IMR-90 (cell line): ENCODE data around the gene USP17L29. TPM values are rescaled to one million over a fixed set of nuclear protein-coding genes. Genes with fewer than 3 reads are reported as not detected.
"Not testable (repeated sequence)": the region's sequence is repeated elsewhere in the genome, so short reads cannot be mapped to it uniquely, and the experiment has no call there.

Experiments used
- ATAC-seq: fragments of 200-7000 bp; cut with Tn5 transposase; 2 replicates; pipeline ENCODE4 v1.9.1; 2020; ENCODE audit warnings: low read depth, mild to moderate bottlenecking, moderate library complexity
- BruUV-seq: library from RNA; stranded (reverse); fragments of 400-500 nt; replicated peaks from 2 replicates; lab custom pipeline; 2021; lab: Mats Ljungman, UMichigan
- CTCF ChIA-PET: fragments of 300-600 bp; formaldehyde crosslinking; extraction: SDS; loops from one replicate; lab custom pipeline; 2021; ENCODE audit warnings: antibody characterized with exemption; lab: Yijun Ruan, JAX
- POLR2A ChIA-PET: fragments of 300-600 bp; sonication (Branson Sonifier 250); formaldehyde crosslinking; loops from one replicate; lab custom pipeline; 2022; ENCODE audit warnings: antibody characterized with exemption; ENCODE audit not compliant: unreplicated experiment; lab: Charles Lee
- DNase-seq: peaks from one replicate; pipeline ENCODE4 v3.0.0; 2013
- H2AFZ ChIP-seq: replicated peaks from 2 replicates; pipeline ENCODE3; 2013; ENCODE audit warnings: low read length, mild to moderate bottlenecking; ENCODE audit not compliant: poor library complexity
- H2AK5ac ChIP-seq: 2 replicates; pipeline ENCODE4 v1.6.1; 2013; ENCODE audit warnings: low read depth, low read length, inconsistent platforms
- H2AK9ac ChIP-seq: replicated peaks from 2 replicates; pipeline ENCODE3; 2013; ENCODE audit warnings: mild to moderate bottlenecking, low read depth, low read length, moderate library complexity; ENCODE audit not compliant: poor library complexity
- H2BK120ac ChIP-seq: 2 replicates; pipeline ENCODE4 v1.6.1; 2013; ENCODE audit warnings: low read depth, low read length, inconsistent platforms
- H2BK15ac ChIP-seq: 3 replicates; pipeline ENCODE4 v1.6.1; 2013; ENCODE audit warnings: low read depth, low read length, inconsistent platforms
- H2BK20ac ChIP-seq: 2 replicates; pipeline ENCODE4 v1.6.1; 2013; ENCODE audit warnings: low read depth, mild to moderate bottlenecking, inconsistent platforms, low read length, moderate library complexity
- H2BK5ac ChIP-seq: 2 replicates; pipeline ENCODE4 v1.6.1; 2013; ENCODE audit warnings: mild to moderate bottlenecking, low read depth, low read length, inconsistent platforms; ENCODE audit not compliant: poor library complexity, severe bottlenecking
- H3K14ac ChIP-seq: replicated peaks from 2 replicates; pipeline ENCODE4 v1.6.1; 2013; ENCODE audit warnings: low read depth, low read length, inconsistent platforms
- H3K18ac ChIP-seq: 2 replicates; pipeline ENCODE4 v1.6.1; 2013; ENCODE audit warnings: low read depth, low read length, control low read depth
- H3K23ac ChIP-seq: 2 replicates; pipeline ENCODE4 v1.6.1; 2013; ENCODE audit warnings: low read depth, low read length, inconsistent platforms
- H3K27ac ChIP-seq: 2 replicates; pipeline ENCODE4 v1.5.1; 2013; ENCODE audit warnings: mild to moderate bottlenecking, control low read depth, low read length; ENCODE audit not compliant: insufficient read depth
- H3K27me3 ChIP-seq: 2 replicates; pipeline ENCODE4 v1.6.1; 2013; ENCODE audit warnings: low read length; ENCODE audit not compliant: control insufficient read depth, insufficient read depth
- H3K36me3 ChIP-seq: 2 replicates; pipeline ENCODE4 v1.6.1; 2013; ENCODE audit warnings: low read length, mixed read lengths; ENCODE audit not compliant: control insufficient read depth, insufficient read depth
- H3K4ac ChIP-seq: 2 replicates; pipeline ENCODE4 v1.6.1; 2013; ENCODE audit warnings: low read depth, low read length, inconsistent platforms
- H3K4me1 ChIP-seq: 2 replicates; pipeline ENCODE4 v1.6.1; 2013; ENCODE audit warnings: low read length, mixed read lengths; ENCODE audit not compliant: control insufficient read depth, insufficient read depth
- H3K4me2 ChIP-seq: 2 replicates; pipeline ENCODE4 v1.6.1; 2013; ENCODE audit warnings: low read depth, mild to moderate bottlenecking, control low read depth, low read length, moderate library complexity
- H3K4me3 ChIP-seq: 2 replicates; pipeline ENCODE4 v1.5.1; 2013; ENCODE audit warnings: low read depth, mild to moderate bottlenecking, control low read depth, low read length, moderate library complexity; ENCODE audit not compliant: insufficient read depth
- H3K56ac ChIP-seq: 2 replicates; pipeline ENCODE4 v1.6.1; 2013; ENCODE audit warnings: low read length, inconsistent platforms; ENCODE audit not compliant: insufficient read depth; ENCODE audit errors: extremely low read depth
- H3K79me1 ChIP-seq, 2 experiments: 2 replicates each; pipeline ENCODE4 v1.6.1; 2013; ENCODE audit warnings: low read length in 2 of 2, inconsistent platforms in 1 of 2, low read depth in 1 of 2
- H3K9ac ChIP-seq: 2 replicates; pipeline ENCODE4 v1.6.1; 2013; ENCODE audit warnings: low read depth, low read length, control low read depth
- H3K9me1 ChIP-seq: 2 replicates; pipeline ENCODE4 v1.6.1; 2013; ENCODE audit warnings: low read length, inconsistent platforms; ENCODE audit not compliant: insufficient read depth
- H3K9me3 ChIP-seq: 2 replicates; pipeline ENCODE4 v1.6.1; 2013; ENCODE audit warnings: low read length; ENCODE audit not compliant: control insufficient read depth, insufficient read depth
- H4K20me1 ChIP-seq: 2 replicates; pipeline ENCODE4 v1.6.1; 2013; ENCODE audit warnings: low read length, inconsistent platforms; ENCODE audit not compliant: insufficient read depth
- H4K5ac ChIP-seq: 2 replicates; pipeline ENCODE4 v1.6.1; 2013; ENCODE audit warnings: mild to moderate bottlenecking, low read depth, low read length, control low read depth
- H4K8ac ChIP-seq, 2 experiments: 2 replicates each; pipeline ENCODE4 v1.6.1; 2013; ENCODE audit warnings: low read depth in 2 of 2, low read length in 2 of 2, control low read depth in 1 of 2, inconsistent platforms in 1 of 2
- H4K91ac ChIP-seq: 2 replicates; pipeline ENCODE4 v1.6.1; 2013; ENCODE audit warnings: low read depth, low read length, inconsistent platforms; ENCODE audit not compliant: insufficient read depth
- WGBS, 2 experiments: methylation state at CpG; one replicate each; pipeline versions ENCODE4 v1.1.5 to v1.1.7; 2013; ENCODE audit warnings: missing lambda C conversion rate in 2 of 2; ENCODE audit not compliant: insufficient read length in 1 of 2; ENCODE audit errors: extremely low coverage in 2 of 2; 5-methylcytosine and 5-hydroxymethylcytosine counted together
- dilution Hi-C: fragments of 300-500 bp; cut with HindIII; formaldehyde crosslinking; loops from one replicate; pipeline ENCODE4 v1.14.3; 2018; ENCODE audit warnings: low sequenced_read_pairs; ENCODE audit not compliant: unreplicated experiment
- in situ Hi-C: fragments of 300-500 bp; cut with MboI; formaldehyde crosslinking; loops from 3 replicates; pipeline ENCODE4 v1.14.3; 2019; ENCODE audit warnings: low sequenced_read_pairs, inconsistent platforms, mixed read lengths
- intact Hi-C: fragments of 100-400 bp; cut with micrococcal nuclease; formaldehyde crosslinking; loops from 2 replicates; pipeline ENCODE4 v1.10.0; 2022
- polyA plus RNA-seq, 3 experiments: library from polyadenylated mRNA; depleted of rRNA; stranded (reverse); fragments of >200 nt; gene quantifications; 2 replicates each; pipeline ENCODE4 v1.2.3, GENCODE V29; 2012; ENCODE audit warnings: low replicate concordance in 1 of 3
- total RNA-seq: library from RNA; depleted of rRNA; stranded (reverse); fragments of >200 nt; gene quantifications from 2 replicates; pipeline ENCODE4 v1.2.3, GENCODE V29; 2012

USP17L29 gene
- total and polyA plus RNA-seq, 2 of the 4 experiments (the other 2 are of a cell fraction), result not detected

DNA sequence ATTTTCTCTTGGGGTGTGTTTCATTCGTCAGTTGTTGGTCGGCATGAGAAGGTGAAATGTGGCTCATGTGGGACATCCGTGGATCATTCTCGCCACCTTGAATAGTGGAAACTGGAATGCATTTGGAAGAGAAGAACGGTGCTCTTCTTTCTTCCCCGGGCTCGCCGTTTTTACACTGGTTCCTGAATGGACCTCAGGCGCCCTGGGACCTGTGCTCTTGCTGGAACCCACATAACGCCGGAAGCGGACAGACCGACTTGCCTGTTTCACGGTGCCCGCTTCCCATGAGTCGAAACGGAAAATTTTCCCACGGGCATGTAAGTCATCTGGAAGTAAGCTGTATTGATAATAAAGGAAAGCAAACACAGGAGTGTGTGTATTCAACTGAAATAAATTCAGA, 2.6 kb upstream of the USP17L29 start:
- WGBS, 2 experiments, result no CpG with 5 or more reads among the region's 18 CpGs
- POLR2A ChIA-PET, H2BK15ac ChIP-seq, H4K20me1 ChIP-seq, H3K36me3 ChIP-seq, H2BK5ac ChIP-seq, H3K56ac ChIP-seq, dilution Hi-C loops, H2BK120ac ChIP-seq, H4K8ac ChIP-seq, H3K4me3 ChIP-seq, H3K14ac ChIP-seq, H2AK5ac ChIP-seq, H3K79me1 ChIP-seq, H2AFZ ChIP-seq, H3K4ac ChIP-seq, H3K9ac ChIP-seq, H4K91ac ChIP-seq, DNase-seq, H3K18ac ChIP-seq, H3K27ac ChIP-seq, intact Hi-C loops, H3K9me1 ChIP-seq, in situ Hi-C loops, H3K27me3 ChIP-seq, H2AK9ac ChIP-seq, H3K23ac ChIP-seq, H3K4me2 ChIP-seq, H4K5ac ChIP-seq, H2BK20ac ChIP-seq, BruUV-seq, H3K9me3 ChIP-seq, H3K4me1 ChIP-seq, CTCF ChIA-PET, ATAC-seq: not testable (repeated sequence)

GRCh38 chr4:9362829-9363228, 9.4 kb downstream of the USP17L29 start, which contains the start of gene USP17L30:
Gene USP17L30 (plus strand): TSS chr4:9363129. CDS start chr4:9363129, 0 bp downstream.
- H3K14ac ChIP-seq, H2BK120ac ChIP-seq, H3K23ac ChIP-seq, H3K27ac ChIP-seq, H4K5ac ChIP-seq, H2BK20ac ChIP-seq, H3K36me3 ChIP-seq, H3K9me3 ChIP-seq, H2BK5ac ChIP-seq, H4K8ac ChIP-seq, ATAC-seq, H3K9ac ChIP-seq, POLR2A ChIA-PET, H3K9me1 ChIP-seq, H2AK5ac ChIP-seq, in situ Hi-C loops, H3K27me3 ChIP-seq, H3K56ac ChIP-seq, H2BK15ac ChIP-seq, H4K20me1 ChIP-seq, H3K4me3 ChIP-seq, H3K79me1 ChIP-seq, H2AFZ ChIP-seq, H3K18ac ChIP-seq, intact Hi-C loops, H4K91ac ChIP-seq, CTCF ChIA-PET, H3K4ac ChIP-seq, BruUV-seq, H3K4me2 ChIP-seq, DNase-seq, H3K4me1 ChIP-seq, H2AK9ac ChIP-seq, dilution Hi-C loops: not testable (repeated sequence)
- WGBS, 2 experiments, result no CpG with 5 or more reads among the region's 15 CpGs
